NCI-H1092 treated with DMSO at 0.1 percent for 48 hours (cell line): ENCODE measurements around the gene JMJD6.

Experiments
- DNase-seq: peaks from one replicate; lab custom pipeline; 2025; lab: John Stamatoyannopoulos, UW

The JMJD6 gene

GRCh38 chr17:76679239-76679638, 47.2 kb downstream of the JMJD6 start:
- DNase-seq = no peak

GRCh38 chr17:76678330-76678729, 48.1 kb downstream of the JMJD6 start:
- no peak for DNase-seq

DNA sequence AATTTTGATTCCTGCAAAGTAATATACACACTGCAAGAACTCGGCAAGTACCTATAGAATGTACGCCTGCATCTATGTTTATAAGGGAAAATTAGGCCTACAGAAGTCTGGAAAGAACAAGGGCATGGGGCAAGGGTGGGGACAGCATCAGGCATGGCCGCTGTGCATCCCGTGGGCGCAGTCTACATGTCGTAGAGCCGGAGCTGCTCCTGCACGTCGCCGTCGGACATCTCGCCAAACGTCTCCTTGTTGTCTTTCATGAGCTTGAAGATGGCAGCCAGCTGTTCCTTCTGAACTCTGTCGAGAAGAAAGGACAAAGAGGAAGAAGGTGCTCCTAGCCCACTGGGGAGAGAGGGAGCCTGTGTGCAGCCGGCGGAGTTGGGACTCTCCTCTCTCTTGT, 49.0 kb downstream of the JMJD6 start:
- DNase-seq = no peak

GRCh38 chr17:76676629-76677028, 49.8 kb downstream of the JMJD6 start:
- DNase-seq = no peak

- DNase-seq = no peak
These were observed 50.8 kb downstream of the JMJD6 start for GRCh38 chr17:76675648-76676047.

GRCh38 chr17:76674600-76674999, 51.8 kb downstream of the JMJD6 start:
- no peak for DNase-seq

DNA sequence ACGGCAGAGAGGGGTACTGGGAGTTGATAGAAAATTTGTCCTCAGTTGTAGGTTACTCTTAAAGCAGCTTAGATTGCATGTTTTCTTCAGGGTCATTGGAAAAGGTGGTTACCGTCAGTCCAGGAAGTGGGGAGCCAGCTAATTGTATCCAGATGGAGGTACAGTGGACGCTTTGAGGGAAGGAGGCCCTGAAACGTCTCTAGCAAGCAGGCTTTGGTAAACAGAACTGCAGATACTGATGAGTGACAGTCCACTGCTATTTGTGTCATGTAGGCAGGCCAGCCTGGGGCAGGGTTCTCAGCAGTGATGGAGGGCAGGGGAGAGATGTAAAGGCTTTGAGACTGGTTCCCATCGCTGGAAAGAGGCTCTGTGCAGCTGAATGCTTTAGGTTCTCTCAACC, 52.7 kb downstream of the JMJD6 start:
- DNase-seq = no peak

GRCh38 chr17:76672892-76673291, 53.5 kb downstream of the JMJD6 start:
- no peak for DNase-seq

- peak; percentile 44 for DNase-seq
These were observed 54.0 kb downstream of the JMJD6 start for GRCh38 chr17:76672270-76672851.

GRCh38 chr17:76671912-76672262, 54.5 kb downstream of the JMJD6 start:
- DNase-seq = no peak

- peak; percentile 99 for DNase-seq
These were observed 55.1 kb downstream of the JMJD6 start for GRCh38 chr17:76671123-76671911.

DNA sequence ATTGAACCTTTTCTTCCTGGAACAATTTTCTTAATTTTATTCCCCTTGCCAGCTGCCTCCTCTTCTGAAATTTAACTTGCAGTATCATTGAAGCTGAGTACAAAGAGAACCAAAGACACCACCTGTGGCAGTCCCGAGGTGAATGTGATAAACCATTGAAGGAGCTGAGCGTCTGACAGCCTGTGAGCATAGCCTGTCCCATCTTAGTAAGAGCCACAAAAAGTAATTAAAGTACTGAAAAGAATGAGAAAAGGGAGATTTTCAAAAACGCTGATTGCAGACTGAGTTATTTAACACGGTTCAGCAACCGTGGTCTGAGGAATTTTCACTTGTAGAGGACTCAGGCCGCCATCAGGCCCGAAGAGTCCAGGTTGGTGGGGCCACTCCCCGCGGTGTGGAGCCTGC, 55.7 kb downstream of the JMJD6 start:
- DNase-seq = no peak

DNA sequence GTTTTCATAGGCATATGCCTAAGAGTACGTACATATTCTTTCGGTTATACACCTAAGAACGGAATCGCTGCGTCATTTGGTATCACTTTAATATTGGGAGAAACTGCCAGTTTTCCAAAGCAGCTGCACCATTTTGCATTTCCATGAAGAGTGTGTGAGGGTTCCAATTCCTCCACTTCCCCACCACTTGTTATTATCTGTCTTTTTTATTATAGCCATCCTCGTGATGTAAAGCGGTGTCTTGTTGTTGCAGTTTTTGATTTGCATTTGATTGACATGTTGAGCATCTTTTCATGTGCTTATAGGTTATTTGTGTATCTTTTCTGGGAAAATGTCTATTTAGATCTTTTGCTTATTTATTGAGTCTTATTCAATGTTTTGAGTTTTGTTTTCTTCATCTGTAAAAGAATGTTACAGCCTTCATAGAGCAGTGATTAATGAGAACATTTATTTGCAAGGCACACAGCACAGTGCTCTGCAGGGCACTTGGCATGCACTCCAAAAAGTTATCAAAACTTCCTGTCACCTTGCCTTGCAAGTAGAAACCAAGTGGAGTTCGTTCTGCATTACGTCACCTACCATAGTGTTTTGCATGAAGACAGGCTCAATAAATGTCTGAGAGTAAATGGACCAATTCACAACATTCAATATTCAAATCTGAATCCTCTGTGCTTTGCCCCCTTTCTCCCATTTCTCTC, 56.2 kb downstream of the JMJD6 start:
- no peak for DNase-seq
